HCT116 (cell line): ENCODE results near the gene MAP3K6. TPM values are rescaled to one million over a fixed set of nuclear protein-coding genes. Genes with fewer than 3 reads are reported as not detected.

Experiments used
- ATAC-seq: fragments of 200-7000 bp; cut with Tn5 transposase; 2 replicates; pipeline ENCODE4 v1.9.1; 2020; ENCODE audit warnings: mild to moderate bottlenecking, moderate library complexity
- BruUV-seq: library from RNA; stranded (reverse); fragments of 400-500 nt; replicated peaks from 2 replicates; lab custom pipeline; 2021; lab: Mats Ljungman, UMichigan
- CTCF ChIA-PET: fragments of 300-600 bp; sonication (Branson Sonifier 250); formaldehyde crosslinking; loops from one replicate; lab custom pipeline; 2021; ENCODE audit warnings: antibody characterized with exemption; lab: Charles Lee
- POLR2A ChIA-PET: fragments of 300-600, 350-600 bp; sonication (Branson Sonifier 250); formaldehyde crosslinking; loops from one replicate; lab custom pipeline; 2021; ENCODE audit warnings: antibody characterized with exemption; lab: Charles Lee
- RAD21 ChIA-PET, 2 experiments: fragments of 300-600 bp; sonication (Branson Sonifier 250); formaldehyde crosslinking; loops; one replicate each; lab custom pipeline; 2023; ENCODE audit warnings: low total read pairs in 2 of 2; ENCODE audit not compliant: uncharacterized antibody in 2 of 2, unreplicated experiment in 2 of 2, low non-redundant PET in 1 of 2; lab: Charles Lee
- DNase-seq: peaks from one replicate; pipeline ENCODE4 v3.0.0-alpha.2; 2010; ENCODE audit warnings: low read depth, low spot score
- H2AFZ ChIP-seq: fragments of 200-600 bp; shearing (Covaris generic), sonication (generic); 2 replicates; pipeline ENCODE4 v1.6.1; 2017; ENCODE audit warnings: low read depth, mixed run types, mixed read lengths, antibody characterized with exemption, low read length; ENCODE audit not compliant: poor library complexity, severe bottlenecking
- H3K27ac ChIP-seq: 2 replicates; pipeline ENCODE4 v1.5.1; 2012; ENCODE audit warnings: low read depth, low read length
- H3K27me3 ChIP-seq: fragments of 200-600 bp; sonication (generic); 2 replicates; pipeline ENCODE4 v1.6.1; 2016; ENCODE audit warnings: mixed run types, low read length, mixed read lengths; ENCODE audit not compliant: insufficient read depth
- H3K36me3 ChIP-seq, 2 experiments: fragments of 200-500 bp in 1 of 2; fragments of 200-600 bp in 1 of 2; sonication (Bioruptor generic) in 1 of 2; sonication (generic) in 1 of 2; 2 replicates each; pipeline versions ENCODE4 v1.5.1 to v1.6.1; 2014 to 2016; ENCODE audit warnings: low read length in 2 of 2, inconsistent platforms in 1 of 2, mixed read lengths in 1 of 2, mixed run types in 1 of 2; ENCODE audit not compliant: insufficient read depth in 2 of 2, control insufficient read depth in 1 of 2
- H3K4me1 ChIP-seq, 2 experiments: fragments of 200-600 bp in 1 of 2; sonication (generic) in 1 of 2; 2 replicates each; pipeline versions ENCODE4 v1.5.1 to v1.6.1; 2012 to 2017; ENCODE audit warnings: low read length in 2 of 2, inconsistent platforms in 1 of 2, mild to moderate bottlenecking in 1 of 2, mixed read lengths in 1 of 2, mixed run types in 1 of 2, moderate library complexity in 1 of 2; ENCODE audit not compliant: insufficient read depth in 2 of 2, control insufficient read depth in 1 of 2
- H3K4me2 ChIP-seq: fragments of 200-600 bp; sonication (generic); 2 replicates; pipeline ENCODE4 v1.6.1; 2017; ENCODE audit warnings: mixed run types, low read length, mixed read lengths
- H3K4me3 ChIP-seq, 2 experiments: fragments of 200-600 bp in 1 of 2; sonication (generic) in 1 of 2; replicated peaks in 1 of 2; 2 replicates each; pipeline ENCODE4 v1.5.1; 2011 to 2016; ENCODE audit warnings: low read length in 2 of 2, control low read depth in 1 of 2, low read depth in 1 of 2, mild to moderate bottlenecking in 1 of 2, mixed read lengths in 1 of 2, mixed run types in 1 of 2
- H3K79me2 ChIP-seq: fragments of 200-600 bp; sonication (generic); 2 replicates; pipeline ENCODE4 v1.6.1; 2017; ENCODE audit warnings: mild to moderate bottlenecking, mixed run types, low read length, moderate library complexity, mixed read lengths; ENCODE audit not compliant: insufficient read depth
- H3K9ac ChIP-seq: fragments of 200-600 bp; sonication (generic); 2 replicates; pipeline ENCODE4 v1.6.1; 2016; ENCODE audit warnings: low read length, mixed read lengths
- H3K9me2 ChIP-seq: fragments of 200-600 bp; sonication (generic), shearing (Covaris generic); 2 replicates; pipeline ENCODE4 v1.6.1; 2017; ENCODE audit warnings: mixed run types, mild to moderate bottlenecking, moderate library complexity; ENCODE audit not compliant: insufficient read depth
- H3K9me3 ChIP-seq, 2 experiments: fragments of 200-500 bp in 1 of 2; fragments of 200-600 bp in 1 of 2; sonication (Bioruptor generic) in 1 of 2; sonication (generic) in 1 of 2; 2 replicates each; pipeline ENCODE4 v1.6.1; 2014 to 2017; ENCODE audit warnings: low read length in 2 of 2, mixed read lengths in 2 of 2, inconsistent platforms in 1 of 2, low read depth in 1 of 2, mild to moderate bottlenecking in 1 of 2, mixed run types in 1 of 2, moderate library complexity in 1 of 2; ENCODE audit not compliant: control insufficient read depth in 1 of 2, insufficient read depth in 1 of 2
- H4K20me1 ChIP-seq: fragments of 200-600 bp; sonication (generic), shearing (Covaris generic); 2 replicates; pipeline ENCODE4 v1.6.1; 2017; ENCODE audit warnings: mixed run types, mild to moderate bottlenecking, moderate library complexity; ENCODE audit not compliant: insufficient read depth
- CEBPB ChIP-seq: IDR thresholded peaks from 2 replicates; pipeline ENCODE4 v1.6.1; 2012; ENCODE audit warnings: low read depth
- CTCF ChIP-seq, 3 experiments: fragments of 200-600 bp in 1 of 3; sonication (generic) in 1 of 3; IDR thresholded peaks in 2 of 3; conservative IDR thresholded peaks in 1 of 3; 2 replicates each; pipeline ENCODE4 v1.5.1; 2012 to 2017; ENCODE audit warnings: low read depth in 2 of 3, low read length in 2 of 3, antibody characterized with exemption in 1 of 3, borderline replicate concordance in 1 of 3, control low read depth in 1 of 3, mild to moderate bottlenecking in 1 of 3, mixed read lengths in 1 of 3, mixed run types in 1 of 3, moderate library complexity in 1 of 3; ENCODE audit not compliant: insufficient read depth in 1 of 3
- EGR1 ChIP-seq: IDR thresholded peaks from 2 replicates; pipeline ENCODE4 v1.6.1; 2012; ENCODE audit warnings: low read depth
- ELF1 ChIP-seq: IDR thresholded peaks from 2 replicates; pipeline ENCODE4 v1.6.1; 2012; ENCODE audit warnings: low read depth, borderline replicate concordance
- EZH2 ChIP-seq: fragments of 200-600 bp; sonication (generic); IDR thresholded peaks from 2 replicates; pipeline ENCODE4 v1.6.1; 2017; ENCODE audit warnings: antibody characterized with exemption, mixed run types
- EZH2phosphoT487 ChIP-seq: fragments of 200-600 bp; IDR thresholded peaks from 2 replicates; pipeline ENCODE4 v1.6.1; 2018; ENCODE audit warnings: antibody characterized with exemption, borderline replicate concordance
- FOSL1 ChIP-seq: IDR thresholded peaks from 2 replicates; pipeline ENCODE4 v1.6.1; 2012; ENCODE audit warnings: low read depth
- POLR2A ChIP-seq: IDR thresholded peaks from 2 replicates; pipeline ENCODE4 v1.7.0; 2011; ENCODE audit warnings: borderline replicate concordance; ENCODE audit not compliant: insufficient read depth, insufficient read length; ENCODE audit errors: extremely low read depth
- REST ChIP-seq: IDR thresholded peaks from 2 replicates; pipeline ENCODE4 v1.6.1; 2012; ENCODE audit warnings: low read depth
- SIN3A ChIP-seq: IDR thresholded peaks from 2 replicates; pipeline ENCODE4 v1.6.1; 2012; ENCODE audit warnings: low read depth
- SP1 ChIP-seq: IDR thresholded peaks from 2 replicates; pipeline ENCODE4 v1.6.1; 2012; ENCODE audit warnings: low read depth
- TCF7L2 ChIP-seq: IDR thresholded peaks from 2 replicates; pipeline ENCODE4 v1.7.0; 2011; ENCODE audit warnings: borderline replicate concordance, inconsistent platforms; ENCODE audit not compliant: insufficient read depth, insufficient read length; ENCODE audit errors: extremely low read depth
- YY1 ChIP-seq: IDR thresholded peaks from 2 replicates; pipeline ENCODE4 v1.6.1; 2011; ENCODE audit warnings: low read length, low read depth, moderate library complexity, mild to moderate bottlenecking; ENCODE audit not compliant: insufficient replicate concordance; ENCODE audit errors: extremely low read depth
- ZBTB33 ChIP-seq: IDR thresholded peaks from 2 replicates; pipeline ENCODE4 v1.6.1; 2011; ENCODE audit warnings: mild to moderate bottlenecking, low read length, moderate library complexity; ENCODE audit not compliant: insufficient replicate concordance; ENCODE audit errors: extremely low read depth
- ZFX ChIP-seq: fragments of 450-650 bp; IDR thresholded peaks from 2 replicates; pipeline ENCODE4 v1.6.1; 2017
- ZNF274 ChIP-seq: fragments of 200-500 bp; sonication (Bioruptor generic); IDR thresholded peaks from 2 replicates; pipeline ENCODE4 v1.6.1; 2014; ENCODE audit warnings: mild to moderate bottlenecking, low read depth, low read length, inconsistent platforms
- intact Hi-C: fragments of 100-400 bp; cut with micrococcal nuclease; formaldehyde crosslinking; loops from 2 replicates; pipeline ENCODE4 v1.10.0; 2022
- total RNA-seq: library from RNA; stranded (reverse); gene quantifications from one replicate; pipeline ENCODE4 v1.2.1, GENCODE V29; 2021; ENCODE audit not compliant: unreplicated experiment
- TF ChIP-seq, protein P1 (sequence below): IDR thresholded peaks from 2 replicates; pipeline ENCODE4 v1.6.1; 2012

The MAP3K6 gene
- total RNA-seq, 1 experiment from 2014 or later = 30.2 TPM

DNA sequence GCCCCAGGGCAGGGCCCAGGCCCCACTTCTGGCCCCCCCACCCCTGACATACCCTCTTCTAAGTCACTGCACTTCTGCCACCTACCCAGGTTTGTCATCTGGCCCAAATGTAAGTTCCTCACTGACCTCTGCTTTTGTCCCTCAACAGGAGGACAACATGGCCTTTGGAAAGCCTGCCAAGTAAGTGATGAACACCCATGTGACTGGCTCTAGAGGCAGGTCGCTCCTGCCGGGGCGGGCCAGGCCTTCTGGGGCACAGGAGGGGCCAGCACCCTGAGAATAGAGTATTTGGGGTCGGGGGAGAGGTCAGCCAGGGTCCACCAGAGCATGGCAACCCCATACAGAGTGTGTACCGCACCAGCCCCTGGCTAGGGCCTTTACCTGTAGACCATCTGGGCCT is 34.8 kb downstream of the MAP3K6 start:
- no peak overlapping the region for H3K9ac ChIP-seq
- H2AFZ ChIP-seq = no peak overlapping the region
- no peaks in the 10 kb centered on the region for H3K9me2 ChIP-seq
- peaks cover 20 to 40% of the 10 kb centered on the region in 2 experiments for H3K36me3 ChIP-seq
- no peaks in the 10 kb centered on the region for H3K27me3 ChIP-seq
- H3K4me1 ChIP-seq = no peaks in the 10 kb centered on the region
- ChIA-PET RAD21 (interaction anchor here in 1 of 2 experiments (0.9 kb wide), 1 partner anchor 37 kb away, joined by 3 read pairs; no protein-coding TSS in a partner anchor), CTCF (interaction anchor here (0.7 to 2.2 kb wide), 9 partner anchors 10 to 66 kb away, joined by 3 to 13 read pairs (median 6); partner anchors contain the start of genes GPR3 and SYTL1), POLR2A (interaction anchor here (1.2 kb wide), 1 partner anchor 12 kb away, joined by 3 read pairs; no protein-coding TSS in a partner anchor)
- no peaks in the 10 kb centered on the region for H4K20me1 ChIP-seq
- peaks cover 39% of the 10 kb centered on the region for H3K79me2 ChIP-seq
- intact Hi-C loops = no loop called here
- no TSS peak for BruUV-seq
- no peak overlapping the region for H3K4me3 ChIP-seq
- no peaks in the 10 kb centered on the region for H3K9me3 ChIP-seq
- no peak overlapping the region; the same call in 1 of the 2 replicates for H3K27ac ChIP-seq
- H3K4me2 ChIP-seq = no peak overlapping the region
- no peak for ATAC-seq
- no peak for DNase-seq
- no peak for TF ChIP-seq EZH2
- TF ChIP-seq TCF7L2 = no peak
- TF ChIP-seq ZFX = no peak
- TF ChIP-seq, protein P1, sequence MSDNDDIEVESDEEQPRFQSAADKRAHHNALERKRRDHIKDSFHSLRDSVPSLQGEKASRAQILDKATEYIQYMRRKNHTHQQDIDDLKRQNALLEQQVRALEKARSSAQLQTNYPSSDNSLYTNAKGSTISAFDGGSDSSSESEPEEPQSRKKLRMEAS = no peak
- TF ChIP-seq ZNF274 = no peak
- TF ChIP-seq SIN3A = no peak
- no peak for TF ChIP-seq YY1
- no peak for TF ChIP-seq EZH2phosphoT487
- no peak for TF ChIP-seq REST
- TF ChIP-seq CTCF (IDR thresholded peaks at IDR 0.05 in 2 of 3, conservative IDR thresholded peaks at IDR 0.05 in 1 of 3; ENCODE audit: borderline replicate concordance in 1 of 3, insufficient read depth in 1 of 3, low read depth in 2 of 3, low read length in 2 of 3) = no peak
- TF ChIP-seq ZBTB33 = no peak
- TF ChIP-seq ELF1 = no peak
- no peak for TF ChIP-seq CEBPB
- TF ChIP-seq POLR2A = no peak
- no peak for TF ChIP-seq SP1
- no peak for TF ChIP-seq EGR1
- no peak for TF ChIP-seq FOSL1
